ENCODE measurements around the gene PAM. TPM values are rescaled to one million over a fixed set of nuclear protein-coding genes. Genes with fewer than 3 reads are reported as not detected.
A peak's percentile ranks its signal among the peaks of the same experiment; 100 is the strongest.

PAM gene
- total RNA-seq, 2 donors from 2014 or later = 32.9 to 38.2 TPM

DNA sequence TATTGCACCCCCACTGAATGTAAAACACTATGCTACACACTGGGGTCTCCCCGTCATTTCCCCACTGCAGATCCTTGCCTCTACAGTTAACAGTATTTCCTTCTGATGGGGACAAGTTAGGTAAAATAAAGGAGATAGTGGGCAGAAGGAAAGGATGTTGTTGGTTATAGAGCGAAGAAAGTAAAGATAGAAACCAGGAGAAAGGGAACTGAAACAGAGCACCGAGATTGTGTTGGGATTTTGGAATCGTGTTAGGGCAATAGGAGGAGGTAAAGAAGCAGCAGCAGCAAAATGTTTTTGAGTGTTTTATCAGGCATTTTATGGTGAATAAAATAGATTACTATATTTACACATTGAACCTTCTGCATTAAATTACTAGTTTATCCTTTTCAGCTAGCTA lies 60.0 kb downstream of the PAM start:
- H3K9me3 ChIP-seq (ENCODE audit: control insufficient read depth, low read length) = no peaks in the 10 kb centered on the region
- no peak for TF ChIP-seq CTCF (conservative IDR thresholded peaks at IDR 0.05)
- H3K4me1 ChIP-seq (ENCODE audit: control insufficient read depth, insufficient read depth, low read length) = peaks cover 3% of the 10 kb centered on the region
- H3K4me3 ChIP-seq (ENCODE audit: low read length) = no peak overlapping the region
- H3K4me1 Mint-ChIP-seq = peaks cover 18% of the 10 kb centered on the region
- peaks cover 12% of the 10 kb centered on the region for H3K27me3 Mint-ChIP-seq (ENCODE audit: insufficient read depth)
- no peak overlapping the region for H3K9ac ChIP-seq (ENCODE audit: extremely low read depth, low read length, poor library complexity, severe bottlenecking)
- no peaks in the 10 kb centered on the region for H3K36me3 Mint-ChIP-seq (ENCODE audit: low read depth)
- H3K27ac Mint-ChIP-seq = peak overlapping the region; percentile 18
- H3K36me3 ChIP-seq (ENCODE audit: control insufficient read depth, insufficient read depth, low read length) = no peaks in the 10 kb centered on the region
- no peak overlapping the region for H3K27ac ChIP-seq (ENCODE audit: low read depth, low read length)
- H3K27me3 ChIP-seq (ENCODE audit: control insufficient read depth, insufficient read depth, low read length, poor library complexity, severe bottlenecking) = peaks cover 4% of the 10 kb centered on the region
- no peak overlapping the region for H3K4me3 Mint-ChIP-seq
- 91 to 95% methylated on average over 3 to 4 of the region's 4 CpGs for WGBS, 2 experiments (ENCODE audit: insufficient coverage in 1 of 2, insufficient read length in 1 of 2)
- no peak for DNase-seq
- no peaks in the 10 kb centered on the region for H3K9me3 Mint-ChIP-seq

DNA sequence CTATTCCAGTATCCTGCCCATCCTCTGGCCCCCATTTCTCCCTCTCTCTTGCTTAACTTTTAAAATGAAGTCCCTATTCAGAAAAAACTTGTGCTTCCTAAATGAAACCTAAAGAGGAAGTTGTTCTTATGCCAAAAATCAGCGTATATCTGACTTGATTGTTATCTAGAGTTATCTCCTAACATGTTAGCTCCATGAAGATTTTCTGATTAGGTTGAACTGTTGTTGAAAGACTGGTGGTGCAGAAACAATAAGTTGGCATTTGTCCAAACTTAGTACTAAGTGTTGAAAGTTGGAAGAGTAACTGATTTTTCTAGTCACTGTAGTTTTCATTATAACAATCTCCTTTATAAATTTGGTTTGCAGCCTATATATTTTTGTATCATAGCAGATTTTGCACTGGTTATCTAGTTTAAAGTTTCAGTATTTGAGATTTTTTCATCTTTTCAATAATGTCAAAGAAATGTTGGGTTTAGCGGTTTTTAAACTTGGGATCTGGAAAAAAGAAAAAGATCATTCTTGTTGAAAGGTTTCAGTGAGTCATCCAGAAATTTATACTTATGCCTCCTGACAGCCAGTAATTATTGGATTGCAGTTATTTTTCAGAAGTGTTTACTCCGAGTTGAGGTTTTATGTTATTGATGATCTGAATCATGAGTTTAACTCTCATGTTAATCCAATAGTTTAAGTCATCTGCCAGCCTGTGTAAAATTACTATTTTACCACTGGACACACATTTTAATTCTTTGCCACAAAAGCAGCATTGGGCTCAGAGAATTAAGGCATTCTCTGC lies 60.6 kb downstream of the PAM start:
- Mint-ChIP-seq H3K27ac (no peak overlapping the region), H3K9me3 (no peaks in the 10 kb centered on the region), H3K36me3 (ENCODE audit: low read depth) (no peaks in the 10 kb centered on the region), H3K4me1 (peaks cover 18% of the 10 kb centered on the region), H3K27me3 (ENCODE audit: insufficient read depth) (peaks cover 14% of the 10 kb centered on the region), H3K4me3 (no peak overlapping the region)
- 91 to 100% methylated on average over 1 to 3 of the region's 3 CpGs for WGBS, 2 experiments (ENCODE audit: insufficient coverage in 1 of 2, insufficient read length in 1 of 2)
- TF ChIP-seq CTCF (conservative IDR thresholded peaks at IDR 0.05) = no peak
- Histone ChIP-seq H3K9ac (ENCODE audit: extremely low read depth, low read length, poor library complexity, severe bottlenecking) (no peak overlapping the region), H3K27ac (ENCODE audit: low read depth, low read length) (no peak overlapping the region), H3K4me3 (ENCODE audit: low read length) (no peak overlapping the region), H3K4me1 (ENCODE audit: control insufficient read depth, insufficient read depth, low read length) (peaks cover 3% of the 10 kb centered on the region), H3K36me3 (ENCODE audit: control insufficient read depth, insufficient read depth, low read length) (no peaks in the 10 kb centered on the region), H3K9me3 (ENCODE audit: control insufficient read depth, low read length) (no peaks in the 10 kb centered on the region), H3K27me3 (ENCODE audit: control insufficient read depth, insufficient read depth, low read length, poor library complexity, severe bottlenecking) (peaks cover 4% of the 10 kb centered on the region)
- DNase-seq = no peak

DNA sequence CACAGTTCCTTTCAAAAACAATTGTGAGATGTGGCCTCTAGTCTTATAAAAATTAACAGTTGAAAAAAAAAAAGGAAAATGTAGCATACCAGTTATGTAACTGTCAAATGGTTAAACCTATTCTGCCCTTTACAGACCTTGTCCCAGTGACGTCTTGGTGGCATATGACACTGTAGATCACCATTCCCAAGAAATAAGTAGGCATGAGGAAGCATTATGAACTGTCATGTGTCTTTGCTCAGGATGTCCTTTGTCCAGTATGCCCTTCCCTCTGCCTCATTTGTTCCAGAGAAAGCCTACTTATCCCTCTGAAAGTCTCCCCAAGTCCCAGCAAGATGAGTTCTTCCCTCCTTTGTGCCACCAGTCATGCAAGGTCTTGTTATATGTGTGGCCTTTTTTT lies 63.2 kb downstream of the PAM start:
- peaks cover 3% of the 10 kb centered on the region for H3K4me1 ChIP-seq (ENCODE audit: control insufficient read depth, insufficient read depth, low read length)
- Mint-ChIP-seq H3K27me3 (ENCODE audit: insufficient read depth) (peaks cover 37% of the 10 kb centered on the region), H3K36me3 (ENCODE audit: low read depth) (no peaks in the 10 kb centered on the region), H3K4me3 (no peak overlapping the region), H3K4me1 (peaks cover 12% of the 10 kb centered on the region), H3K27ac (no peak overlapping the region), H3K9me3 (no peaks in the 10 kb centered on the region)
- 86 to 100% methylated on average over 1 of the region's 1 CpG for WGBS, 2 experiments (ENCODE audit: insufficient coverage in 1 of 2, insufficient read length in 1 of 2)
- H3K36me3 ChIP-seq (ENCODE audit: control insufficient read depth, insufficient read depth, low read length) = no peaks in the 10 kb centered on the region
- H3K9me3 ChIP-seq (ENCODE audit: control insufficient read depth, low read length) = no peaks in the 10 kb centered on the region
- H3K4me3 ChIP-seq (ENCODE audit: low read length) = no peak overlapping the region
- no peak overlapping the region for H3K9ac ChIP-seq (ENCODE audit: extremely low read depth, low read length, poor library complexity, severe bottlenecking)
- no peak overlapping the region for H3K27ac ChIP-seq (ENCODE audit: low read depth, low read length)
- no peak for TF ChIP-seq CTCF (conservative IDR thresholded peaks at IDR 0.05)
- peaks cover 23% of the 10 kb centered on the region for H3K27me3 ChIP-seq (ENCODE audit: control insufficient read depth, insufficient read depth, low read length, poor library complexity, severe bottlenecking)
- no peak for DNase-seq
